ENCODE data around the gene ATG13.
"Not testable (repeated sequence)": the region's sequence is repeated elsewhere in the genome, so short reads cannot be mapped to it uniquely, and the experiment has no call there.

DNA sequence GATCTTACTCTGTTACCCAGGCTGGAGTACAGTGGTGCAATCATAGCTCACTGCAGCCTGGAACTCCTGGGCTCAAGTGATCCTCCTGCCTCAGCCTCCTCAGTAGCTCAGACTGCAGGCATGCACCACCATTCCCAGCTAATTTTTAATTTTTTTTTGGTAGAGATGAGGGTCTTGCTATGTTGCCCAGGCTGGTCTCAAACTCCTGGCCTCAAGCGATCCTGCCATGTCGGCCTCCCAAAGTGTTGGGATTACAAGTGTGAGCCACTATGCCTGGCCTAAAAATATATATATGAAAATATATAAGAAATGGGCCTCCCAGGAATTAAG lies 100.4 kb downstream of the ATG13 start:
- TF ChIP-seq, protein P1, sequence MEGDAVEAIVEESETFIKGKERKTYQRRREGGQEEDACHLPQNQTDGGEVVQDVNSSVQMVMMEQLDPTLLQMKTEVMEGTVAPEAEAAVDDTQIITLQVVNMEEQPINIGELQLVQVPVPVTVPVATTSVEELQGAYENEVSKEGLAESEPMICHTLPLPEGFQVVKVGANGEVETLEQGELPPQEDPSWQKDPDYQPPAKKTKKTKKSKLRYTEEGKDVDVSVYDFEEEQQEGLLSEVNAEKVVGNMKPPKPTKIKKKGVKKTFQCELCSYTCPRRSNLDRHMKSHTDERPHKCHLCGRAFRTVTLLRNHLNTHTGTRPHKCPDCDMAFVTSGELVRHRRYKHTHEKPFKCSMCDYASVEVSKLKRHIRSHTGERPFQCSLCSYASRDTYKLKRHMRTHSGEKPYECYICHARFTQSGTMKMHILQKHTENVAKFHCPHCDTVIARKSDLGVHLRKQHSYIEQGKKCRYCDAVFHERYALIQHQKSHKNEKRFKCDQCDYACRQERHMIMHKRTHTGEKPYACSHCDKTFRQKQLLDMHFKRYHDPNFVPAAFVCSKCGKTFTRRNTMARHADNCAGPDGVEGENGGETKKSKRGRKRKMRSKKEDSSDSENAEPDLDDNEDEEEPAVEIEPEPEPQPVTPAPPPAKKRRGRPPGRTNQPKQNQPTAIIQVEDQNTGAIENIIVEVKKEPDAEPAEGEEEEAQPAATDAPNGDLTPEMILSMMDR (IDR thresholded peaks at IDR 0.05; ENCODE audit: low read length) = not testable (repeated sequence)
- not testable (repeated sequence) for TF ChIP-seq EZH2 (IDR thresholded peaks at IDR 0.05; ENCODE audit: borderline replicate concordance, low read length)

Data from OCI-LY1 (cell line).